CD4-positive, alpha-beta T cell treated with Interferon alpha-2 for 1 hour (primary cell): ENCODE results near the gene ORMDL1.

Source experiments
- DNase-seq, 2 donors: peaks; one replicate each; pipeline ENCODE4 v3.0.0-alpha.2; 2020 to 2022

Gene ORMDL1

GRCh38 chr2:189783927-189784867, at the start of gene ORMDL1, which contains the start of gene PMS1:
TSS of gene ORMDL1 (minus strand) at chr2:189784339. CDS start at chr2:189782595, 1,744 bp downstream.
TSS of gene PMS1 (plus strand) at chr2:189784450. CDS start at chr2:189791810, 7,360 bp downstream.
- peak; percentile 92 to 95 for DNase-seq

GRCh38 chr2:189830510-189830909, 46.4 kb upstream of the ORMDL1 start:
- DNase-seq: no peak

- no peak for DNase-seq
Measured at GRCh38 chr2:189829102-189829833, 45.1 kb upstream of the ORMDL1 start.

- no peak for DNase-seq
Measured at GRCh38 chr2:189826039-189826438, 41.9 kb upstream of the ORMDL1 start.

GRCh38 chr2:189824694-189825396, 40.7 kb upstream of the ORMDL1 start:
- no peak for DNase-seq

GRCh38 chr2:189821953-189822748, 38.0 kb upstream of the ORMDL1 start:
- DNase-seq: no peak

GRCh38 chr2:189819297-189819704, 35.2 kb upstream of the ORMDL1 start:
- no peak for DNase-seq

GRCh38 chr2:189818249-189819038, 34.3 kb upstream of the ORMDL1 start:
- DNase-seq: no peak

- DNase-seq: no peak
Measured at GRCh38 chr2:189803431-189803830, 19.3 kb upstream of the ORMDL1 start.

- no peak for DNase-seq
Measured at GRCh38 chr2:189802396-189802912, 18.3 kb upstream of the ORMDL1 start.

GRCh38 chr2:189799531-189799930, 15.4 kb upstream of the ORMDL1 start:
- DNase-seq: no peak

GRCh38 chr2:189799030-189799331, 14.8 kb upstream of the ORMDL1 start:
- DNase-seq: no peak

- peak in 1 of 2 donors; percentile 33 for DNase-seq
Measured at GRCh38 chr2:189798312-189799029, 14.3 kb upstream of the ORMDL1 start.

GRCh38 chr2:189797902-189798301, 13.8 kb upstream of the ORMDL1 start:
- DNase-seq: no peak

GRCh38 chr2:189794310-189794709, 10.2 kb upstream of the ORMDL1 start:
- DNase-seq: no peak

- DNase-seq: peak in 1 of 2 donors; percentile 62
Measured at GRCh38 chr2:189791338-189792042, 7.4 kb upstream of the ORMDL1 start.

GRCh38 chr2:189783451-189783926, 650 bp downstream of the ORMDL1 start:
- peak in 1 of 2 donors; percentile 48 for DNase-seq

GRCh38 chr2:189782221-189782671, 1.9 kb downstream of the ORMDL1 start:
- peak in 1 of 2 donors; percentile 8 for DNase-seq

- DNase-seq: no peak
Measured at GRCh38 chr2:189772212-189772611, 11.9 kb downstream of the ORMDL1 start.
